ENCODE results near the gene TBC1D9B. TPM values are rescaled to one million over a fixed set of nuclear protein-coding genes. Genes with fewer than 3 reads are reported as not detected.
A peak's percentile ranks its signal among the peaks of the same experiment; 100 is the strongest.

The TBC1D9B gene
- total and polyA plus RNA-seq, 2 of the 13 experiments (the other 11 are each of a cell fraction or from before 2014, with no cell fraction given): 35.0 to 50.0 TPM

DNA sequence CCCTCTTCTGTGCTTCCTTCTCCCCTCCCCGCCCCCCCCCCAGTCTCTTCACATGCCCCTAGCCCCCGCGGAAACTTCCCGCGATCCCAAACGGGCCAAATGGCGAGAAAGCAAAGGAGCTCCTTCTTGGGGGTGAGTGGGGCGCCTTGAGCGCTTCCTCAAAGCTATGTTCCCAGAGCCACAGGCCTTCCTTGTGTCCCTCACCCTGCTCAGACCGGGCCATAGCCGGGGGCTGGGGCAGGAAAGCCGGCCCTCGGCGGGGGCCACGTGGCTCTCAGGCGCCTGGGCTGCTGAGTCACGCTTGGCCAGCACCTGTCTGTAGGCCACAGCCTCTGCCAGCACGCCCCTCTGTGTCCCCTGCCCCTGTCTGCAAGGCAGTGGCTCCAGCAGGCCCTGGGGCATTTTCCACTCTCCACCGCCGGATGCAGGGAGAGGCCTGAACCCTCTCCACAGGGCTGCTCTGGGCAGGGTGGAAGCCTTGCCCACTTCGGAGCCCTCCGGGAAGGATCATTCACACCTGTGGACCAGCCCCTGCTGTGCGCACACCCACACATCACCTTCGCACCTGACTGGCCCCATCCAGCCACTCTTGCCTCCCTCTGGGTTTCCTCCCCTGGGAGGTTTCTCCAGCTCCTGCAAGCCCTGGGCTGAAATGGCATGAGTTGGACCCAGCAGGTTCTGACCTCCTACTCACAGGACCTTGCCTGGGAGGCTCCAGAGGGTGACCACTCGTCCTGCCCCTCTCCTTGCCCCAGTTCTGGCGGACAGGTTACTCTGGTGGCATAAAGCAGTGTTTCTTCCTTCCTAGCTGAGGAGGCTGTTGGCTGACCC, 88.2 kb downstream of the TBC1D9B start (continued):
- TF ChIP-seq, protein P1, sequence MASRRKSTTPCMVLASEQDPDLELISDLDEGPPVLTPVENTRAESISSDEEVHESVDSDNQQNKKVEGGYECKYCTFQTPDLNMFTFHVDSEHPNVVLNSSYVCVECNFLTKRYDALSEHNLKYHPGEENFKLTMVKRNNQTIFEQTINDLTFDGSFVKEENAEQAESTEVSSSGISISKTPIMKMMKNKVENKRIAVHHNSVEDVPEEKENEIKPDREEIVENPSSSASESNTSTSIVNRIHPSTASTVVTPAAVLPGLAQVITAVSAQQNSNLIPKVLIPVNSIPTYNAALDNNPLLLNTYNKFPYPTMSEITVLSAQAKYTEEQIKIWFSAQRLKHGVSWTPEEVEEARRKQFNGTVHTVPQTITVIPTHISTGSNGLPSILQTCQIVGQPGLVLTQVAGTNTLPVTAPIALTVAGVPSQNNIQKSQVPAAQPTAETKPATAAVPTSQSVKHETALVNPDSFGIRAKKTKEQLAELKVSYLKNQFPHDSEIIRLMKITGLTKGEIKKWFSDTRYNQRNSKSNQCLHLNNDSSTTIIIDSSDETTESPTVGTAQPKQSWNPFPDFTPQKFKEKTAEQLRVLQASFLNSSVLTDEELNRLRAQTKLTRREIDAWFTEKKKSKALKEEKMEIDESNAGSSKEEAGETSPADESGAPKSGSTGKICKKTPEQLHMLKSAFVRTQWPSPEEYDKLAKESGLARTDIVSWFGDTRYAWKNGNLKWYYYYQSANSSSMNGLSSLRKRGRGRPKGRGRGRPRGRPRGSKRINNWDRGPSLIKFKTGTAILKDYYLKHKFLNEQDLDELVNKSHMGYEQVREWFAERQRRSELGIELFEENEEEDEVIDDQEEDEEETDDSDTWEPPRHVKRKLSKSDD (CRISPR knock-in tag; IDR thresholded peaks at IDR 0.05; ENCODE audit: low read depth): no peak
- TF ChIP-seq, protein P2, sequence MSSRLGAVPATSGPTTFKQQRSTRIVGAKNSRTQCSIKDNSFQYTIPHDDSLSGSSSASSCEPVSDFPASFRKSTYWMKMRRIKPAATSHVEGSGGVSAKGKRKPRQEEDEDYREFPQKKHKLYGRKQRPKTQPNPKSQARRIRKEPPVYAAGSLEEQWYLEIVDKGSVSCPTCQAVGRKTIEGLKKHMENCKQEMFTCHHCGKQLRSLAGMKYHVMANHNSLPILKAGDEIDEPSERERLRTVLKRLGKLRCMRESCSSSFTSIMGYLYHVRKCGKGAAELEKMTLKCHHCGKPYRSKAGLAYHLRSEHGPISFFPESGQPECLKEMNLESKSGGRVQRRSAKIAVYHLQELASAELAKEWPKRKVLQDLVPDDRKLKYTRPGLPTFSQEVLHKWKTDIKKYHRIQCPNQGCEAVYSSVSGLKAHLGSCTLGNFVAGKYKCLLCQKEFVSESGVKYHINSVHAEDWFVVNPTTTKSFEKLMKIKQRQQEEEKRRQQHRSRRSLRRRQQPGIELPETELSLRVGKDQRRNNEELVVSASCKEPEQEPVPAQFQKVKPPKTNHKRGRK (CRISPR knock-in tag; IDR thresholded peaks at IDR 0.05): no peak
- TF ChIP-seq, protein P3, sequence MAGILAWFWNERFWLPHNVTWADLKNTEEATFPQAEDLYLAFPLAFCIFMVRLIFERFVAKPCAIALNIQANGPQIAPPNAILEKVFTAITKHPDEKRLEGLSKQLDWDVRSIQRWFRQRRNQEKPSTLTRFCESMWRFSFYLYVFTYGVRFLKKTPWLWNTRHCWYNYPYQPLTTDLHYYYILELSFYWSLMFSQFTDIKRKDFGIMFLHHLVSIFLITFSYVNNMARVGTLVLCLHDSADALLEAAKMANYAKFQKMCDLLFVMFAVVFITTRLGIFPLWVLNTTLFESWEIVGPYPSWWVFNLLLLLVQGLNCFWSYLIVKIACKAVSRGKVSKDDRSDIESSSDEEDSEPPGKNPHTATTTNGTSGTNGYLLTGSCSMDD (CRISPR knock-in tag; IDR thresholded peaks at IDR 0.05): peak; percentile 86; the same call in 1 of the 2 replicates
- TF ChIP-seq, protein P4, sequence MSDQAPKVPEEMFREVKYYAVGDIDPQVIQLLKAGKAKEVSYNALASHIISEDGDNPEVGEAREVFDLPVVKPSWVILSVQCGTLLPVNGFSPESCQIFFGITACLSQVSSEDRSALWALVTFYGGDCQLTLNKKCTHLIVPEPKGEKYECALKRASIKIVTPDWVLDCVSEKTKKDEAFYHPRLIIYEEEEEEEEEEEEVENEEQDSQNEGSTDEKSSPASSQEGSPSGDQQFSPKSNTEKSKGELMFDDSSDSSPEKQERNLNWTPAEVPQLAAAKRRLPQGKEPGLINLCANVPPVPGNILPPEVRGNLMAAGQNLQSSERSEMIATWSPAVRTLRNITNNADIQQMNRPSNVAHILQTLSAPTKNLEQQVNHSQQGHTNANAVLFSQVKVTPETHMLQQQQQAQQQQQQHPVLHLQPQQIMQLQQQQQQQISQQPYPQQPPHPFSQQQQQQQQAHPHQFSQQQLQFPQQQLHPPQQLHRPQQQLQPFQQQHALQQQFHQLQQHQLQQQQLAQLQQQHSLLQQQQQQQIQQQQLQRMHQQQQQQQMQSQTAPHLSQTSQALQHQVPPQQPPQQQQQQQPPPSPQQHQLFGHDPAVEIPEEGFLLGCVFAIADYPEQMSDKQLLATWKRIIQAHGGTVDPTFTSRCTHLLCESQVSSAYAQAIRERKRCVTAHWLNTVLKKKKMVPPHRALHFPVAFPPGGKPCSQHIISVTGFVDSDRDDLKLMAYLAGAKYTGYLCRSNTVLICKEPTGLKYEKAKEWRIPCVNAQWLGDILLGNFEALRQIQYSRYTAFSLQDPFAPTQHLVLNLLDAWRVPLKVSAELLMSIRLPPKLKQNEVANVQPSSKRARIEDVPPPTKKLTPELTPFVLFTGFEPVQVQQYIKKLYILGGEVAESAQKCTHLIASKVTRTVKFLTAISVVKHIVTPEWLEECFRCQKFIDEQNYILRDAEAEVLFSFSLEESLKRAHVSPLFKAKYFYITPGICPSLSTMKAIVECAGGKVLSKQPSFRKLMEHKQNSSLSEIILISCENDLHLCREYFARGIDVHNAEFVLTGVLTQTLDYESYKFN (CRISPR knock-in tag; conservative IDR thresholded peaks at IDR 0.05): no peak
- TF ChIP-seq, protein P5, sequence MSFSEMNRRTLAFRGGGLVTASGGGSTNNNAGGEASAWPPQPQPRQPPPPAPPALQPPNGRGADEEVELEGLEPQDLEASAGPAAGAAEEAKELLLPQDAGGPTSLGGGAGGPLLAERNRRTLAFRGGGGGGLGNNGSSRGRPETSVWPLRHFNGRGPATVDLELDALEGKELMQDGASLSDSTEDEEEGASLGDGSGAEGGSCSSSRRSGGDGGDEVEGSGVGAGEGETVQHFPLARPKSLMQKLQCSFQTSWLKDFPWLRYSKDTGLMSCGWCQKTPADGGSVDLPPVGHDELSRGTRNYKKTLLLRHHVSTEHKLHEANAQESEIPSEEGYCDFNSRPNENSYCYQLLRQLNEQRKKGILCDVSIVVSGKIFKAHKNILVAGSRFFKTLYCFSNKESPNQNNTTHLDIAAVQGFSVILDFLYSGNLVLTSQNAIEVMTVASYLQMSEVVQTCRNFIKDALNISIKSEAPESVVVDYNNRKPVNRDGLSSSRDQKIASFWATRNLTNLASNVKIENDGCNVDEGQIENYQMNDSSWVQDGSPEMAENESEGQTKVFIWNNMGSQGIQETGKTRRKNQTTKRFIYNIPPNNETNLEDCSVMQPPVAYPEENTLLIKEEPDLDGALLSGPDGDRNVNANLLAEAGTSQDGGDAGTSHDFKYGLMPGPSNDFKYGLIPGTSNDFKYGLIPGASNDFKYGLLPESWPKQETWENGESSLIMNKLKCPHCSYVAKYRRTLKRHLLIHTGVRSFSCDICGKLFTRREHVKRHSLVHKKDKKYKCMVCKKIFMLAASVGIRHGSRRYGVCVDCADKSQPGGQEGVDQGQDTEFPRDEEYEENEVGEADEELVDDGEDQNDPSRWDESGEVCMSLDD (CRISPR knock-in tag; IDR thresholded peaks at IDR 0.05; ENCODE audit: borderline replicate concordance): no peak
- no peak for TF ChIP-seq SIX1 (CRISPR knock-in tag; IDR thresholded peaks at IDR 0.05; ENCODE audit: borderline replicate concordance)
- TF ChIP-seq, protein P6, sequence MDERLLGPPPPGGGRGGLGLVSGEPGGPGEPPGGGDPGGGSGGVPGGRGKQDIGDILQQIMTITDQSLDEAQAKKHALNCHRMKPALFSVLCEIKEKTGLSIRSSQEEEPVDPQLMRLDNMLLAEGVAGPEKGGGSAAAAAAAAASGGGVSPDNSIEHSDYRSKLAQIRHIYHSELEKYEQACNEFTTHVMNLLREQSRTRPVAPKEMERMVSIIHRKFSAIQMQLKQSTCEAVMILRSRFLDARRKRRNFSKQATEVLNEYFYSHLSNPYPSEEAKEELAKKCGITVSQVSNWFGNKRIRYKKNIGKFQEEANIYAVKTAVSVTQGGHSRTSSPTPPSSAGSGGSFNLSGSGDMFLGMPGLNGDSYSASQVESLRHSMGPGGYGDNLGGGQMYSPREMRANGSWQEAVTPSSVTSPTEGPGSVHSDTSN (CRISPR knock-in tag; IDR thresholded peaks at IDR 0.05): no peak
- TF ChIP-seq, protein P7, sequence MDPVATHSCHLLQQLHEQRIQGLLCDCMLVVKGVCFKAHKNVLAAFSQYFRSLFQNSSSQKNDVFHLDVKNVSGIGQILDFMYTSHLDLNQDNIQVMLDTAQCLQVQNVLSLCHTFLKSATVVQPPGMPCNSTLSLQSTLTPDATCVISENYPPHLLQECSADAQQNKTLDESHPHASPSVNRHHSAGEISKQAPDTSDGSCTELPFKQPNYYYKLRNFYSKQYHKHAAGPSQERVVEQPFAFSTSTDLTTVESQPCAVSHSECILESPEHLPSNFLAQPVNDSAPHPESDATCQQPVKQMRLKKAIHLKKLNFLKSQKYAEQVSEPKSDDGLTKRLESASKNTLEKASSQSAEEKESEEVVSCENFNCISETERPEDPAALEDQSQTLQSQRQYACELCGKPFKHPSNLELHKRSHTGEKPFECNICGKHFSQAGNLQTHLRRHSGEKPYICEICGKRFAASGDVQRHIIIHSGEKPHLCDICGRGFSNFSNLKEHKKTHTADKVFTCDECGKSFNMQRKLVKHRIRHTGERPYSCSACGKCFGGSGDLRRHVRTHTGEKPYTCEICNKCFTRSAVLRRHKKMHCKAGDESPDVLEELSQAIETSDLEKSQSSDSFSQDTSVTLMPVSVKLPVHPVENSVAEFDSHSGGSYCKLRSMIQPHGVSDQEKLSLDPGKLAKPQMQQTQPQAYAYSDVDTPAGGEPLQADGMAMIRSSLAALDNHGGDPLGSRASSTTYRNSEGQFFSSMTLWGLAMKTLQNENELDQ (CRISPR knock-in tag; IDR thresholded peaks at IDR 0.05; ENCODE audit: borderline replicate concordance): 0 out of 2 replicates have a peak, but pooled peaks have one; percentile 18

All from HepG2 (cell line).